ENCODE results near the gene ETDC. TPM values are rescaled to one million over a fixed set of nuclear protein-coding genes. Genes with fewer than 3 reads are reported as not detected.

Gene ETDC
- total RNA-seq, 4 donors from 2014 or later = not detected

DNA sequence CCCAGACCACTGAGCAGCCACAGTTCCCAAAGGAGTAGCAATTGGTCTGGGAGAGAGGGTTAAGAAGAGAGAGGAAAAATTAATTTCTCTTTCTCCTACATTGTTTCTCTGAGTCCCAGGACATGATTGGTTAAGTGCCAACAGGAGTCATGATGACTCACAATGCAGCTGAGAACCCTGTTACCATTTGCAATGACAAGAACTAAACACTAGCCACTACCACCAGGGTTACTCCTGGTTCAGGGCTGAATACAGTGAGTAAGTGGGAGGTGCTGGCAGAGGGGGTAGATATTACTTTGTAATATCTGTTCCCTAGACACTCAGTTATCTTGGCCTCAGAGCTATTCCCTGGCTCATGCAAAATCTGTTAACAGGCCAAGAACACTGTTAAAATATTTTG lies 18.0 kb downstream of the ETDC start:
- H3K4me3 ChIP-seq = no peak overlapping the region
- no peaks in the 10 kb centered on the region for H3K36me3 ChIP-seq
- ATAC-seq = no peak
- H3K4me1 ChIP-seq = peaks cover 0 to 6% (median 0%) of the 10 kb centered on the region in 3 donors
- H3K27me3 ChIP-seq = no peaks in the 10 kb centered on the region
- no peak overlapping the region for H3K27ac ChIP-seq
- TF ChIP-seq CTCF (IDR thresholded peaks at IDR 0.05) = no peak
- no peak for TF ChIP-seq EP300 (IDR thresholded peaks at IDR 0.05)
- TF ChIP-seq POLR2AphosphoS5 (IDR thresholded peaks at IDR 0.05) = no peak
- TF ChIP-seq POLR2A (IDR thresholded peaks at IDR 0.05) = no peak
- H3K9me3 ChIP-seq = no peaks in the 10 kb centered on the region

DNA sequence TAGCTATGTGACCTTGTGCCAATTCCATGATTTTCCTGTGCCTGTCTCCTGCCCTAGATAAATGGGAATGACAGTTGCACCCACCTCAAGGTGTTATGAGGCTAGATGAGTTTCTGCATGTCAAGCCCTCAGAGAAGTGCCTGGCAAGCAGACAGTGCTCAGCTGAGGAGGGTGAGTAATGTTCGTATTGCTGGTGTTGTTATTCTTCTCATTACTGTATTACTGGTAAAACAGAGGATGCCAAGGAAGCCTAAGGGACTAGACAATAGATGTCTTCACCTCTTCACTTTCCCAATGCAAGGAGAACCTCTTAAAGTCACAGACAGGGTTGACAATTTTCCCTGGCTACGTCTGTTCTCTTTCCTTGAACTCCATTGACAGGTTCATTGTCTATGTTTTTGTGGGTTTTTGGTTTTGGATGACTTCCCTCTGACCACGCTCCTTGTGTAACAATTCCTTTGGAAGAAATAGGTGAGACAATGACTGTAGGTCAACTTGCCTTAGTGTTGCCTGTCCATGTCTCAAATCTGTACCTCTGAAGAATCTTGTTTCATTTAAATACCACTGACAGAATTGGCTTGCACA lies 19.2 kb downstream of the ETDC start:
- ATAC-seq = no peak
- no peak overlapping the region for H3K27ac ChIP-seq
- no peaks in the 10 kb centered on the region for H3K9me3 ChIP-seq
- peaks cover 0 to 6% (median 0%) of the 10 kb centered on the region in 3 donors for H3K4me1 ChIP-seq
- 38 to 100% methylated on average over 2 to 3 of the region's 3 CpGs for WGBS, 2 donors (ENCODE audit: low coverage in 1 of 2)
- H3K27me3 ChIP-seq = no peaks in the 10 kb centered on the region
- no peak for TF ChIP-seq POLR2AphosphoS5 (IDR thresholded peaks at IDR 0.05)
- no peak for TF ChIP-seq EP300 (IDR thresholded peaks at IDR 0.05)
- no peak for TF ChIP-seq POLR2A (IDR thresholded peaks at IDR 0.05)
- no peak for TF ChIP-seq CTCF (IDR thresholded peaks at IDR 0.05)
- H3K4me3 ChIP-seq = no peak overlapping the region
- H3K36me3 ChIP-seq = no peaks in the 10 kb centered on the region

- ATAC-seq = no peak
- H3K36me3 ChIP-seq = no peaks in the 10 kb centered on the region
- WGBS, 2 donors (ENCODE audit: low coverage in 1 of 2) = 38 to 75% methylated on average over 1 of the region's 1 CpG
These were observed 21.4 kb downstream of the ETDC start for GRCh38 chrX:135330706-135331105.

GRCh38 chrX:135331525-135331924 lies 22.2 kb downstream of the ETDC start:
- TF ChIP-seq POLR2A (IDR thresholded peaks at IDR 0.05) (no peak), EP300 (IDR thresholded peaks at IDR 0.05) (no peak), POLR2AphosphoS5 (IDR thresholded peaks at IDR 0.05) (no peak)
- H3K9me3 ChIP-seq = no peaks in the 10 kb centered on the region
- no peak overlapping the region for H3K4me3 ChIP-seq
- no peaks in the 10 kb centered on the region for H3K27me3 ChIP-seq
- WGBS, 2 donors (ENCODE audit: low coverage in 1 of 2) = 100% methylated on average over 1 of the region's 2 CpGs; no CpG with 5 or more reads in 1 of the 2 donors
- H3K27ac ChIP-seq = no peak overlapping the region
- no peaks in the 10 kb centered on the region for H3K36me3 ChIP-seq
- no peak for ATAC-seq
- peaks cover 0 to 6% (median 0%) of the 10 kb centered on the region in 3 donors for H3K4me1 ChIP-seq

More at GRCh38 chrX:135330706-135331105, 21.4 kb downstream of the ETDC start:
- TF ChIP-seq EP300 (IDR thresholded peaks at IDR 0.05) = no peak
- TF ChIP-seq POLR2A (IDR thresholded peaks at IDR 0.05) = no peak
- TF ChIP-seq POLR2AphosphoS5 (IDR thresholded peaks at IDR 0.05) = no peak
- no peak for TF ChIP-seq CTCF (IDR thresholded peaks at IDR 0.05)
- H3K27me3 ChIP-seq = no peaks in the 10 kb centered on the region
- no peak overlapping the region for H3K4me3 ChIP-seq
- H3K9me3 ChIP-seq = no peaks in the 10 kb centered on the region
- no peak overlapping the region for H3K27ac ChIP-seq
- peaks cover 0 to 6% (median 0%) of the 10 kb centered on the region in 3 donors for H3K4me1 ChIP-seq

- Histone ChIP-seq H3K36me3 (no peaks in the 10 kb centered on the region), H3K27ac (no peak overlapping the region), H3K4me3 (peak overlapping the region; percentile 14 to 72), H3K4me1 (peaks cover 0 to 46% (median 10%) of the 10 kb centered on the region in 3 donors), H3K9me3 (no peaks in the 10 kb centered on the region), H3K27me3 (no peaks in the 10 kb centered on the region)
- 65% methylated on average over 2 of the region's 2 CpGs; no CpG with 5 or more reads in 1 of the 2 donors for WGBS, 2 donors (ENCODE audit: low coverage in 1 of 2)
- TF ChIP-seq CTCF (IDR thresholded peaks at IDR 0.05) = no peak
- TF ChIP-seq EP300 (IDR thresholded peaks at IDR 0.05) = no peak
- no peak for TF ChIP-seq POLR2AphosphoS5 (IDR thresholded peaks at IDR 0.05)
- TF ChIP-seq POLR2A (IDR thresholded peaks at IDR 0.05) = no peak
- ATAC-seq = no peak
These were observed 31.6 kb downstream of the ETDC start for GRCh38 chrX:135340831-135341230.

Data from gastroesophageal sphincter (tissue), 4 donors.